ENCODE measurements around the gene UNC5B.

DNA sequence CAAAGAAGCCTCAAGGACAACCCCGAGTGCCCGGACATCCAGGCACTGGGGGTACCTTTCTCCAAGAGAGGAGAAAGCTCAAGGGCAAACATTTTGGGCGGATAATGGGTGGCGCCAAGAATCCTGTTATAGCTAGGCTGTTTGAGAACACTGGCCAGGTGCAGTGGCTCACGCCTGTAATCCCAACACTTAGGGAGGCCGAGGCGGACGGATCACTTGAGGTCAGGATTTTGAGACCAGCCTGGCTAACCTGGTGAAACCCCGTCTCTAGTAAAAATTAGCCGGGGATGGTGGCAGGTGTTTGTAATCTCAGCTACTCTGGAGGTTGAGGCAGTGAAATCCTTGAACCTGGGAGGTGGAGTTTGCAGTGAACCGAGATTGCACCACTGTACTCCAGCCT lies 25.2 kb upstream of the UNC5B start:
- TF ChIP-seq, protein P1, sequence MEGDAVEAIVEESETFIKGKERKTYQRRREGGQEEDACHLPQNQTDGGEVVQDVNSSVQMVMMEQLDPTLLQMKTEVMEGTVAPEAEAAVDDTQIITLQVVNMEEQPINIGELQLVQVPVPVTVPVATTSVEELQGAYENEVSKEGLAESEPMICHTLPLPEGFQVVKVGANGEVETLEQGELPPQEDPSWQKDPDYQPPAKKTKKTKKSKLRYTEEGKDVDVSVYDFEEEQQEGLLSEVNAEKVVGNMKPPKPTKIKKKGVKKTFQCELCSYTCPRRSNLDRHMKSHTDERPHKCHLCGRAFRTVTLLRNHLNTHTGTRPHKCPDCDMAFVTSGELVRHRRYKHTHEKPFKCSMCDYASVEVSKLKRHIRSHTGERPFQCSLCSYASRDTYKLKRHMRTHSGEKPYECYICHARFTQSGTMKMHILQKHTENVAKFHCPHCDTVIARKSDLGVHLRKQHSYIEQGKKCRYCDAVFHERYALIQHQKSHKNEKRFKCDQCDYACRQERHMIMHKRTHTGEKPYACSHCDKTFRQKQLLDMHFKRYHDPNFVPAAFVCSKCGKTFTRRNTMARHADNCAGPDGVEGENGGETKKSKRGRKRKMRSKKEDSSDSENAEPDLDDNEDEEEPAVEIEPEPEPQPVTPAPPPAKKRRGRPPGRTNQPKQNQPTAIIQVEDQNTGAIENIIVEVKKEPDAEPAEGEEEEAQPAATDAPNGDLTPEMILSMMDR (optimal IDR thresholded peaks at IDR 0.05 in 1 of 3, IDR thresholded peaks at IDR 0.05 in 1 of 3, conservative IDR thresholded peaks at IDR 0.05 in 1 of 3; ENCODE audit: extremely low read depth in 1 of 3, insufficient read depth in 2 of 3, low read length in 3 of 3) = no peak
- TF ChIP-seq EZH2 (IDR thresholded peaks at IDR 0.05; ENCODE audit: low read length) = no peak
